Stimulated activated CD4-positive, alpha-beta T cell treated with anti-CD3 and anti-CD28 coated beads, Interleukin-1b, Interleukin-23, amount 100 ng/mL, for 48 hours (primary cell): Measurements from ENCODE around the gene PREX1.
"Not testable (repeated sequence)": the region's sequence is repeated elsewhere in the genome, so short reads cannot be mapped to it uniquely, and the experiment has no call there.

Source experiments
- DNase-seq: peaks from one replicate; pipeline ENCODE4 v3.0.0-alpha.2; 2020

PREX1 gene

DNA sequence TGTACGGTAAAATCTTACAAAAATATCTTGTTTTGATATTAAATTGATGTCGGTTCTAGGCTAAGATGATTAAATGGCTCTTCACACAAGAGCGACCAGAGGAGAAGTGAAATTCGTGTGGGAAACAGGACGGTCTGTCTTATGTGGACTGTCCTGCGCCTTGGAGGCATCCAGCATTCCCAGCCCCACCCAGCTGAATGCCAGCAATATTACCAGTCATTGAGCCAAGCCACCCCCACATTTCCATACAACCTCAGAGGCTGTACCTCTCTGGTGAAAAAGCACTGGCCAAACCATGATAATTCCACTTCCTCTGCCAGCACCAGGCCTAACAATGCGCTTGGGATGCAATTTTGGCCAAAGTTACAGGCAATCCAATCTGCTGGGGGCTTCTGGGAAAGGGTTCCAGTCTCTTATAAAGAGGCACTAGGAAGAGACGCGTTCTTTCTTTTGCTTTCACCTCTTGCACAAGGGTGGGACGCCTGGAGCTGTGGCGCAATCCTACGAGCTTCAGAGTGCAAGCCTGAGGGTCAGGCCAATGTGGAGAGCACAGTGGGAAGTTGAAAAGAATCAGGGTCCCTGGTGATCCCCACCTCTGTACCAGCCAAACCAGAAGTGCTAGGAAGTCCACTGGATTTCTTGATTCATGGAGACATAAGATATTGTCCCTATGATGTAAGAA, 213.1 kb downstream of the PREX1 start:
- no peak for DNase-seq

DNA sequence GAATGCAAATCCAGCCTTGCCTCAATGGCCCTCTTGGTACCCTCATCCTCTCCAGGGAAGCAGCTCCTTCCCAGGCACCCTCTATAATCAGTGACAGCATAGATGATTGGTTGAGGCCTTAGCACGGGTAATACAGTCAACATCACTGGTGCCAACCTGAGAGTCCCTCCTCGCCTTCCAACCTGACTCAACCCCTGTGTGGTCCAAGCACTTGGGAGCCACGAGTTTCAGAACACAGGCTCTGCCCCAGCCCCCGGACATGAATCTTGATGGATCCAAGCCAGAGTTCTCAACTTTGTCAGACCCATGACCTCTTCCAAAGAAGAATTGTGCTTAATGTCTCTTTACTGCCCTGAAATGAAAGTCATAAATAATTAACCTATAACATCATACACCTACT, 213.9 kb downstream of the PREX1 start:
- DNase-seq: no peak

DNA sequence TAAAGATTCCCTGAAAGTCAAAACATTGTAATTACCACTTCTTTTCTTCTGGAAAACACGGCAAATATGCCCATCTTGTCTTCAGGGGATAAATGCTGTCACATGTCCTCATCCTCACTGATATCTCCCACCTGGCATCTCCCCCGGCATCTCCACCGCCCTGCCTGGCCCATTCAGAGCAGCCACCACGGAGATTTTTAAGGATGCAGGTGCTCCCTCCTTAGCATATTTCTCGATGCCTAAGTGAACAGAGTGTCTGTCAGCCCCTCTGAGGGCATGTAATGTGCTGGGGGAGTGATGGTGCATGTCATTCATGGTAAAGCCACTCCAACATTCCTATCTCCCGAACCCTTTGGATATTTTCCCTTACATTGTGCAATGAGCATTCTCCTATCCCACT, 215.5 kb downstream of the PREX1 start:
- no peak for DNase-seq

DNA sequence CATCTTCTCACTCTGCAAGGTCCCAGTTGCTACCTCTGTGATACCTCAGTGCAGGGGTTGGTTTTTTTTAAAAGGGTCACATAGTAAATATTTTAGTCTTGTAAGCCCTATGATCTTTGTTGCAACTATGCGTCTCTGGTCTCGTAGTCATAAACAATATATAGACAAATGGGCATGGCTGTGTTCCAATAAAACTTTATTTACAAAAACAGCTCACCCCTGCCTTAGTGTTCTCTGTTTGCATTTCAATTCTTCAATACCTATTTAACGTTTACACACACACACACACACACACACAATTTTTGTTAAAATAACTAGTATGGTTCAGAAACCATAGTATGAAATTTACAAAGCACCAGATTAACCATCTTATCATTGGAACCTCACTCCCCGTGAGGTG, 216.8 kb downstream of the PREX1 start:
- no peak for DNase-seq

DNA sequence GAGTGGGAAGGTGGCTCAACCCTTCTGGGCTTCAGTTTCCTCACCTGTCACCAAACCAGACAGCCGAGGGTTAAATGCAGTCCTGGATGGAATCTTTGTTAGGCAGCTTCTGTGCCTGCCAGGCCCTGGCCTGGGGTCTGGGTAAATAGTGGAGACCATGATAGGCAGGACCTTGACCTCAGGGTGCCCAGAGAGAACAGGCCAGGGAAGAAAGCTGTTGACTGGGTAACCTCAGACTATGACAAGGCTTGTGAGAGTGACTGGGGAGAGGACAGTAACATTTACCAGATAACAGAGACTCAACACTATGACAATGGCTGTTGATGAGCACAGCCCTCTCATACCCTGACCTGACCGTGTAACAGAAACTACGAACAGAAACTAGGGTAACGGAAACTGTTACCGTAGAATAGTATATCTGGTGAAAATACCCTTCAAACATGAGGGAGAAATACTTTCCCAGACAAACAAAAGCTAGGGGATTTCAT, 218.3 kb downstream of the PREX1 start:
- no peak for DNase-seq

DNA sequence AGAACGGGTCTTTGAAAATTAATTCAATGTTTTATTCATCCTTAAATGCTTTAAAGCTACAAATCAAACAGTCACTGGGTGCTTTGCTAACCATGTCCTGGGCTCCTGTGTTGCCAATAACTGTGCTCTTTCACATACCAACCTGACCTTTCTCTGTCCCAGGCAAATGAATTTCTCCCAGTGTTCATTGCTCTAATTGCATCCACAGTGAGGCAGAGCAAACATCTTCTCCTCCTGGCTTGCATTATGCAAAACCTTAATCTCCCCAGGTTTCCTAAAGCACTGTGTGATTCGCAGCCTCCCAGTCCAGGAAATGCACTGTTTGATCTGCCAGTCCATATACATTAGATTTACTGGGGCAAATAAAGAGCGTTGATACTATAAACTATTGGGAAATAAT, 219.0 kb downstream of the PREX1 start:
- DNase-seq: no peak

DNA sequence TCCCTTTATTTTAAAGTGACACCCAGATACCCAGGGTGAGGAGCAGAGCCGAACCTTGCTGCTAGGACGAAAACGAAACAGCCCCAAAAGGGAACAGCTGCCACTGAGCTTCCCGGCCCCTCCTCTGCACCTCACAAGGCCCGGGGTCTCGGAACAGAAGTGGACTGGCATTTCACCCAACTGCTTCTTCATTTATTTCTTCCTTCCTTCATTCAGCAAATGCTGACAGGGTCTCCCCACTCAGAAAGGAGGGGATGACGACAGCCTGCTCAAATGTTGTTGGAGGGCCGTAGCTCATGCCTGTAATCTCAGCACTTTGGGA, 220.3 kb downstream of the PREX1 start:
- DNase-seq: no peak

DNA sequence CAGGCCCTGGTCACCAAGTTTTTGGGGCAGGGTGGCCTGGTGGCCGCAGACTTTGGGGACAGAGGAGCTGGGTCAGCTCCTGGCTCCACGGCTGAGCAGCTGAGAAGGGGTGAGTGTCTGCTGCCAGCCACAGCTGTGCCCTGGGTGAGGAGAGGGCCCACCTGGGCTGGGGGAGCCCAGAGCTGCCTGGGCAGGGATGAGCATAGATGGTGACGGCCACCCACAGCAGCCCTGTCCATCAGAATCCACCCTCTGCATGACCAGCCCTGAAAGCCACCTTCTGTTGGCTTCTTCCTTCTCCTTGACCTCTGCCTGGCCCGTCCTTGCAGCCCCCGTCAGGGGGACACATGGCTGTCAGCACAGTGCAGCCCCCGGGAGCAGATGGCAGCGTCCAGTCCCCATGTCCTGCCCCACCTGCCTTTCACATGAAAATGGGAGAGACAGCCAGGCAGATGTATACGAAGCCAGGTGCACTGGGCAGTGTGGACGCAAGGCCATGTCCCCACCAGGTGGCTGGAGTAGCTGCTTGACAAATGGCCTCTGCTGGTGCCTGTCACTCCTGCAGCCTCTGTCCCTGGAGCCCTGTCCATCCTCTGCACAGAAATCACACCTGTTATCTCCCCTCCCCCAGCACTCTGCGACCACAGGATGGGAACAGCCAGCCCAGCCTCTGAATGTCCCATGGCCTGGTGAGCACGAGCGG, 220.8 kb downstream of the PREX1 start:
- DNase-seq: no peak

DNA sequence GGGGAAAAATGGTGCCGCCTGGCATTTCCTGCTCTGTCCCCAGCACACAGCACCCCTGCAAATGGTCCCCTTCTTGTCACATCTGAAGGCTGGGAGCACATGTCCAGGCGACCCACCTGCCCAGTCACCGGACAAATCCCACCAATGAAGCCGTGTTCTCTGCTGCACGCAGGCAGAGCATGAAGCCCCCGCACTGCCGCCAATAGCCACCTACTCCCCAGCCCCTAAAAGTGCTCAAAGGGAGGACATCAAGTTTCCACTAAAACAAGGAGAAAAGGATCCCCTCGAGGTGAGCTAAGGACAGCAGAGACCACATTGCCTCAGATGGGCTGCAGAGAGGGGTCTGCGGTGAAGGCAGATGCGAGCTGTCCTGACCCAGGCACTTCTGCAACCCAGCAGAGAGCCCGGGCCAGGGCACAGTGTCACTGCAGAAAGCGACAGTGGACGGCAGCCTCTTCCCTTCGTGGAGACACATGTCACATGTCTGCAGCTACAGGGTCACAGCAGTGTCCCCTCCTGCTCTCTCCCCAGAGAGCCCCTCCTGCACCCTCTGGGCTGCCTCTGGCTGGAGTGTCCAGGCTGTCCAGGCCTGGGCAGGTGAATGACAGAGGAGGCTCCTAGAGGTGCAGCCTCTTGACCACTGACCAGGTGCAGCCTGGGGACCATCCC, 221.5 kb downstream of the PREX1 start:
- DNase-seq: no peak

DNA sequence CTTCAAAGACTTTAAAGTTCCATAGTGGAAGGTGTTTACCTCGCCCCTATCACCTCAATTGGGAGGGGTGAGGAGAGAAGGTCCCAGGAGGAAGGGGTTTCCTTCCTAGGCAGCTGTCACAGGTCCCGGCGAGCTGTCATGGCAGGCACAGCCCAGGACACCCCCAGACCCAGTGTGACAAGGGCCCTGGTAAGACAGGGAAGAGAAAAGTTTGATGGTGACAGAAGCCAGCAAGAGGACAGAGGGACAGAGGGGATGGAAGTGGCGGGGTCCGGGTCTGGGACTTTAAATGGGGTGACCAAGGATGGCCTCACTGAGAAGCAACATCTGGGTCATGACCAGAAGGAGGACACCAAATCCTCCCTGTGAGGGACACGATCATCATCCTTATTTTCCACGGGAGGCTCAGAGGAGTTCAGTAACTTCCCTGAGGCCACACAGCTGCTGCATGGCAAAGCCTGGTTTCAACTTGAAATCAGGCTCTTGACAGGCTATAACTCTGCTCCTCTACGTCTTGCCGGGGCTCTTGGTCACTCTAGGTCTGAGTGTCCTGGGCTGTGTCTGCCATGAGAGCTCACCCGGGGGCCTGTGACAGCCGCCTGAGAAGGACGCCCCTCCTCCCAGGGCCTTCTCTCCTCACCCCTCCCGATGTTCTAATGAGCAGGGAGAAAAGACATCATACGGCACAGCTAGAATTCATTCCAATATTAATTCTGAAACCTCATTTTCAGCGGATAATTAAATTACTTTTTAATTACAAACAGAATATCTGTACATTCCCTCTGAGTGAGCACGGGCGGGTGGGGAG, 222.2 kb downstream of the PREX1 start:
- DNase-seq: no peak

DNA sequence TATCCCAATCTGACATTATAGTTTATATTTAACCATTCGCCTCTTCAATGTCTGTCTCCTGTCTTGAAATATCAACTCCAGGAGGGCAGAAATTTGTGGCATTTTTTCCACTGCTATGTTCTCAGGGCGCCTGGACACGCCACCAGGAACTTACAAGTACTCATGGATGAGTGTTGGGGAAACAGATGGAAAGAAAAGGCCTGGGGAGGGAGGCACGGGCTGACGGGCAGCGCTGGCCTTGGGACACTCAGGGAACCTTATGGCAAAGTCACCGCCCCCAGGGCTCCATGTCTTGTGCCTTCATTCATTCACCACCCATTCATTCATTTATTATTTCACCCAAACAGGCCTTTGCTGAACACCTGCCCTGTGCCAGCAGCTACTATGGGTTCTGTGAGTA, 222.9 kb downstream of the PREX1 start:
- DNase-seq: no peak

DNA sequence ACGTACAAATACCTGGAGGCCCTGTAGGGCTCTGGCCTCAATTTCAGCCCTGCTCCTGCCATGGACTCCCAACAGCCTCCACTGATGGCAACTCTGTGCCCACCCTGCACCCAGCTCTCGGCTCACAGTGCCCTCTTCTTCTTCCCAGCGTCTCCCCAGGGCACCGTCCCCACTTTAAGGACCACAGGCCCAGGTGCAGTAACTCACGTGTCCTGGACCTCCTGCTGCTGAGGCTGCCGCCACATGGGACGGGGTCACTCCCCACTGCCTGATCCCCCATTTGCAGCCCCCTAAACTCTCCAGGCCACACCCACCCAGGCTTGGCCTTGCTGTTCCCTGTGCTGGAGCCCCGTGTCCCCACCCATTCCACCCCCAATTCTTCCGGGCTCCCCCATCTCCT, 223.4 kb downstream of the PREX1 start:
- DNase-seq: no peak

DNA sequence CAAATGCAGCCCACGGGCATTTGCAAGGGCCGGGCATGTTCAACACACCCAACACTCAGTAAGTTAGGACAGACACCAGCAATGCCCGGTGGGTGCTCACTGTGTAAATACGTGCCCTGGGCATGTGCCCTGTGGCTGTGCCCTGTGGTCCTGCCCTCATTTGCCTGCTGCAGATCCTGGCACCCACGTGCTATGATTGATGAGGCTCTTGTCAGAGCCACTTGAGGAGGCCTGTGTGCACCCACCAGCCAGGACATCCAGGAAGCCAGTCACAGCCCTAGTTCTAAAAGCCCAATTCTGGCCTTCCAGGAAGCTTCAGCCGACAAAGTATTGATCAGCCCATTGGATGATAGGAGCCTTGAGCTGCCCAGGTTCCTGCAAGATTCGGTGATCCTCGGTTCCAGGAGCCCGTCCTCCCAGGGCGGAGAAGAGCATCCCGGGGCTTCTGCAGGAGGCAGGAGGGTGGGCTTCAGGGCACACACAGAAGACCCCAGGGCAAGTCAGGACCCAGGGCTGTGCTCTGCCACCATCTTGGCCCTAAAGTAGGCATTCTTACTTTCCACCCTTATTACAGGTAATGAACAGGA, 223.9 kb downstream of the PREX1 start:
- DNase-seq: no peak

DNA sequence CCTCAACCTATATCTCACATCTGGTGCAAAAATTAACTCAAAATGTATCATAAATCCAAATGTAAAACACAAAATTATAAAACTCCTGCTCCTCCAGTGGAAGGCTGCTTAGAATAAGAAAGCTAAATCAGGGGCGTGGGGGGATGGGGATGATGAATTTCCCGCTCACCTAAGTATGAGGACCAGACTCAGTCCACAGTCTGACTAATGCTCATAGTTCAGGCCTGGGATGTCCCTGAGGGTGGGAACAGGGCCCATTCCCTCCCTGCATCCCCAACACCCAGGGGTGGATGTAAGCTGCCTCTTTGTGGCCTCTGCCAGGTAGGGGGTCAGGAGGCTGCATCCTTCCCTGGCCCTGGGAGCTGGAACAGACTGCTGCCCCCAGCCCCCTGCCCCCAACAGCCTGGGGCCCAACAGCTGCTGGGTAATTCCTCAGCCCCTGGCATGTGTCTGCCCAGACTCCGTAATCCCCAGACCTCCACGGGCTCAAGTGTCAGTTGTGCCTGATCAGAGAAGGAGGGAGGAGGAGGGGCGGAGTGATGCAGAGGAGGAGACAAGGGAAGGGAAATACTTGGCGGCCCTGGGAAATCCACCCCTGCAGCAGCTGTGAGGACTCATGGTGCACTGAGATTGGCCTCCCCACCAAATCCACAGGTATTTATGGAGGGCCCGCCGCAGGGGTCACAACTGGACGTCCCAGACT, 224.5 kb downstream of the PREX1 start:
- no peak for DNase-seq

DNA sequence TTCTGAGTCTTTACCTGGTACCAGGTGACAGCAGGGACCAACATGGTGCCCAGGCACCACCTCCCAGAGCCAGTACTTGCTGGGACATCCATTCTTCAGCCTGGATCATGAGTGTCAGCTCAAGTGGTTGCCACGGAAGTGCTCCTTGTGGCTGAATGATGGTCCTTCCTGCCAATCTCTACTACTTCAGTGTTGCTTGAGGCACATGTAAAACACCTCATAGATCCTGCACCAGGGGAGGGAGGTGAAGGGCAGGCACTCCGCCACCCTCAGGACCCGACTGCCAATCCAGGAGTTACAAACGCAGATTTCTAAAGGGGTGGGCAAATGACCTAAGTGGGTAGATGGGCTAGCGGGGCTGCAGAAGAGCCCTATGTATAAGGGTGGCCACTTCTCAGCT, 226.0 kb downstream of the PREX1 start:
- DNase-seq: no peak

DNA sequence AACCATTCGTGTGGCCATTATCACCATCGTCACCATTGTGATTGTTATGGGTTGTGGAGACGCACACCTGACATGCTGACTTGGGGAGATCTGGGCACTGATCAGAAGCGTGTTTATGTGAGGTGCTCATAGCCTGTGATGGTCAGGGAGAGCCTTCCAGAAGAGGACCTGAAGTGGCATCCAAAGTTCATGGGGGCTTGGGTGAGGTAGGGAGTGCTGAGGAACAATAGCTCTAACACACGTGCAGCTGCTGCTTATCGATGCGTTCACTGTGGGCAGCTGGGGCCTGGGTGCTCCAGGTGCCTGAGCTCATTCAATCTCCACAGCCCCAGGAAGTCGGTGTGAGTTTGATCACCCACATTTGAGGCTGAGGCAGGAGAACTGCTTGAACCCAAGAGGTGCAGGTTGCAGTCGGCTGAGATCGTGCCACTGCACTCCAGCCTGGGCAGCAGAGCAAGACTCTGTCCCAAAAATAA, 227.3 kb downstream of the PREX1 start:
- no peak for DNase-seq

DNA sequence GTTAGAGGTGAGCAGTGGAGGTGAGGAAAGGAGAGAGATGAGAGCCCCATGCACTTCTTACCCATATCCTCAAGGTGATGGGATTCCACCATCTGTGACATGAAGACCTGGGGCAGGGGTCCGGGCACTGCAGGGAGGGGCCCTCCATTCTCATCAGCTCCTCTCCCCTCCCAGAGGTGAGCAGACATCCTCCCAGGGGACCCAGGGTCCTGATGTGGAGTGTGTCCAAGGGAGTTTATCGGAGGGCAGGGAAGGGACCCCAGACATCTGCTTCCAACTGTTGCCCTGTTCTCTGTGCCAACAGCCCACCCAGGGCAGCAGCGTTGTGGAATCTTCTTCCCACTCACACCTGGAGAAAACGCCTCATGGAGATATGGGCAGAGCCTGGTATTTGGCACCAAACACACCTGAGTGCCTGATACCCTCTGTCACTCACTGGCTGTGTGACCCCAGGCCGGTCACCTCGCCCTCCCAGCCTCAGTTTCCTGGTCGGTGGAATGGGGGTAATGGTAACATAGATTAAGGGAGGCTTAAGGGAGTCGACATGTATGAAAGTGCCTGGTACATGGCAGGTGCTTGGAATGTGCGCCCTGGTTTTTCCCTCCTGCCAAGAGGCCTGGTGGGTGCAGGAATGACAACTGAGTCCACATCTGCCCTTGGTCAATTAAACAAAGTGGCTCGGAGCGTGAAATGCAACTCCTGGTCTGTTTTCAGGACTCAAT, 227.9 kb downstream of the PREX1 start:
- DNase-seq: no peak

DNA sequence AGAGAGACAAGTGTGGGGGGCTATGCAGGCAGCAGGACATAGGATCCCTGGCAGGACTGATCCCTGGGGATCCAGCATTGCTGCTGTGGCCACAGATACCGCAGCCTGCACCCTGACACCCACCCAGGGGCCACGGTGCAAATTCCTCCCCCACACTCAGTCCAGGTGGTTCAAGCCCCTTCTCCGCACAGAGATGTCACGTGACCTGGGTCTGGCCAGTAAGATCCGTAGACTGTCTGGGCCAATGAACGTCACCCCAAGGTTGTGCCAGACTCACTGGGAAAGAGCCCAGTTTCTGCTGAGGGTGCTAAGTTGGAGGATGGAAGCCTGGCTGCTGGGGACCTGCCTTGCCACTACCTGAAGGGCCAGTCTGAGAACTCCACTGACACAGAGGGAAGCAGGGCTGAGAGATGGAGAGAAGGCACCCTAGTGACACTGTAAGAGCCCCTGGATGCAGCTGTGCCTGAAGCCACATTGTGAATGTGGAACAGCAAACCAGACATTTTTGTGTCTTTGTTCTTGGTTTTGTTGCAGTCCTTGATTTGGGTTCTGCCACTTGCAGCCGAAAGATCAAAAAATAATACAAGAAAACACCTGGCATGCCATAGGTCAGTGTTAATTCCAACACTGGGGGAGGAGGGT, 228.6 kb downstream of the PREX1 start:
- no peak for DNase-seq

DNA sequence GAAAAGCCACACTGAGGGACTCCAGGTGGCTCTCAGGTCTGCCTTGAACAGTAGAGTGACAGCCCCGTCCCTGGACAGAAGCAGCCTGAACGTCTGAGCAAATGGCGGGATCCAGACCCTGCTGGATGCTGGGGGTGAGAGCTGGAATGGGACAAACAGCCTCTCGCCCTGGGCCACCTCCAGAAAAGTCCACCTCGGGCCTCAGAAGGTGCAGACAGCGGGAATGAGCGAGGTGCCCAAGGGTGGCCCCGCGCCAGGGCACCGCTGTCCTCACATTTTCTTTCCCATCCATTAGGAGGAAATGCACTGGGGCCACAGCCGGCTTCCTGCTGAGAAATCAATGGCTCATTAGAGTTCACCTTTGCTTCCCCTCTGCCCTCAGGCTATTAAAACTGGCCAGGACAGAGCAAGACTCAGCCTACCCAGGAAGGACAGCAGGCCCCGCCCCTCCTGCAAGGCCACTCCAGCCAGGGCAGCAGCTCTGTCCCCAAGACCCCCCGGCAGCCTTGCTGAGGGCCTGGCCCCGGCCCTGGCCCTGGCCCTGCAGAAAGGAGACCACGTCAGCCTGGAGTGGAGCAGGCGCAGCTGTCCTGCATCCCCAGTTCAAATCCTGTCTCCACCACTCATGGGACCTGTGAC, 229.4 kb downstream of the PREX1 start:
- not testable (repeated sequence) for DNase-seq

DNA sequence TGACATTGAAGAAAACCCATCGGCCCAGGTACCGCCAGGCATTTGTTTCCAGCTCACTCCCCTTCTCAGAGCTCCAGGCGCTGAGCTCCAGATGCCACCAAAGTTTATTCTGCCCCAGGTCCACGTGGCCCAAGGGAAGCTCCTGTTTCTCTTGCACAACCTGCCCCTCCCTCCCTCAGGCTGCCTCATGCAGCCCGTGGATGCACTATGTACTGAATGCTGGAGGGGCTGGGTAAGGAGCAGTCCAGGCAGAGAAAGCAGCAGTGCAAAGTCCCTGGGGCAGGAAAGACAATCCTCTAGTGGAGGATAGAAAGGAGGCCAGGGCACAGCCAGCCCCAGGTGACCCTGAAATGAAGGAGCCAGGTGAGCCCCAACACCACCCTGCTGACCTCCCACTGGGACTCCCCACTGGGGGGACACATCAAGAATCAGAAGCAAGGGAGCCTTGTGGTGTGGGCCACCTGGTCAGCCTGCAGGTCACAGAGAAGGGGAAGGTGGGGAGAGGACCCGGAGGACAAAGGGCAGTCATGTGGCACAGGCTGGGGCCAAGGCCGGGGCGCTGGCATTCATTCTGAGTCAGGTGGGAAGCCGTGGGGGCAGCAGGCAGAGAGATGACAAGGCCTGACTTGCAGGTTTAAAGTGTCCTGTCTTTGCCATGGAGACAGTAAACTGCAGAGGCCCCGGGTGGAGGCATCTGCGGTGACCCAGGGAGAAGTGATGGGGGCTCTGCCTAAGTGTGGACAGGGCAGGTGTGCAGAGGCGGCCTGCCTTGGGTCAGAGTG, 230.1 kb downstream of the PREX1 start:
- no peak for DNase-seq
